GM23338 (cell line): Measurements from ENCODE around the gene CNRIP1. TPM values are rescaled to one million over a fixed set of nuclear protein-coding genes. Genes with fewer than 3 reads are reported as not detected.

Experiments used
- ATAC-seq: fragments of 200-7000 bp; cut with Tn5 transposase; 3 replicates; pipeline ENCODE4 v1.9.1; 2020
- DNase-seq: peaks from one replicate; pipeline ENCODE4 v3.0.0-alpha.2; 2015; ENCODE audit warnings: low spot score
- H2AFZ ChIP-seq: fragments of 200-600 bp; sonication (generic); 2 replicates; pipeline ENCODE4 v1.8.0; 2016; ENCODE audit warnings: antibody characterized with exemption, mild to moderate bottlenecking, moderate library complexity
- H3F3A ChIP-seq: fragments of 200-600 bp; sonication (generic); replicated peaks from 2 replicates; pipeline ENCODE4 v1.8.0; 2017; ENCODE audit warnings: antibody characterized with exemption, mixed run types, low read depth
- H3K27ac ChIP-seq: fragments of 200-600 bp; sonication (generic); 2 replicates; pipeline ENCODE4 v1.6.1; 2016; ENCODE audit warnings: low read depth
- H3K27me3 ChIP-seq: fragments of 200-600 bp; sonication (generic); 2 replicates; pipeline ENCODE4 v1.8.0; 2016; ENCODE audit warnings: mild to moderate bottlenecking, mixed run types, moderate library complexity; ENCODE audit not compliant: insufficient read depth
- H3K36me3 ChIP-seq: fragments of 200-600 bp; sonication (generic); 2 replicates; pipeline ENCODE4 v1.8.0; 2016; ENCODE audit warnings: mild to moderate bottlenecking; ENCODE audit not compliant: insufficient read depth
- H3K4me1 ChIP-seq: fragments of 200-600 bp; sonication (generic); 2 replicates; pipeline ENCODE4 v1.8.0; 2016; ENCODE audit warnings: mild to moderate bottlenecking, moderate library complexity; ENCODE audit not compliant: insufficient read depth
- H3K4me2 ChIP-seq: fragments of 200-600 bp; sonication (generic); 2 replicates; pipeline ENCODE4 v1.7.1; 2017; ENCODE audit warnings: mixed run types
- H3K4me3 ChIP-seq: fragments of 200-600 bp; sonication (generic); 2 replicates; pipeline ENCODE4 v1.6.1; 2016; ENCODE audit warnings: mixed run types
- H3K79me2 ChIP-seq: fragments of 200-600 bp; sonication (generic); replicated peaks from 2 replicates; pipeline ENCODE4 v1.8.0; 2017; ENCODE audit warnings: mild to moderate bottlenecking; ENCODE audit not compliant: insufficient read depth
- H3K9me2 ChIP-seq: fragments of 200-600 bp; sonication (generic); 2 replicates; pipeline ENCODE4 v1.8.0; 2017; ENCODE audit not compliant: insufficient read depth
- H4K20me1 ChIP-seq: fragments of 200-600 bp; sonication (generic); replicated peaks from 2 replicates; pipeline ENCODE4 v1.8.0; 2017; ENCODE audit warnings: mild to moderate bottlenecking; ENCODE audit not compliant: insufficient read depth
- H3K27ac Mint-ChIP-seq: 2 replicates; pipeline ENCODE4 v1.8.0; 2020; ENCODE audit warnings: inconsistent platforms, mild to moderate bottlenecking, moderate library complexity, mixed read lengths
- H3K27me3 Mint-ChIP-seq: 3 replicates; pipeline ENCODE4 v1.8.0; 2022; ENCODE audit warnings: low read depth, mild to moderate bottlenecking, moderate library complexity, mixed read lengths, inconsistent platforms; ENCODE audit not compliant: insufficient read depth, poor library complexity
- H3K36me3 Mint-ChIP-seq: 3 replicates; pipeline ENCODE4 v1.8.0; 2021; ENCODE audit warnings: low read depth, mild to moderate bottlenecking, inconsistent platforms, moderate library complexity, mixed read lengths
- H3K4me1 Mint-ChIP-seq: 3 replicates; pipeline ENCODE4 v1.8.0; 2020; ENCODE audit warnings: mild to moderate bottlenecking, inconsistent platforms, mixed read lengths
- H3K4me3 Mint-ChIP-seq: 3 replicates; pipeline ENCODE4 v1.8.0; 2021; ENCODE audit warnings: moderate library complexity, mild to moderate bottlenecking, inconsistent platforms, mixed read lengths
- H3K9me3 Mint-ChIP-seq: 3 replicates; pipeline ENCODE4 v1.8.0; 2020; ENCODE audit warnings: moderate library complexity, mild to moderate bottlenecking, inconsistent platforms, mixed read lengths
- CREB1 ChIP-seq: fragments of 250-450 bp; sonication (Bioruptor Pico); IDR thresholded peaks from 2 replicates; pipeline ENCODE4 v1.5.0; 2020; ENCODE audit warnings: low read depth, mild to moderate bottlenecking, moderate library complexity
- ETS1 ChIP-seq: IDR thresholded peaks from 2 replicates; pipeline ENCODE4 v1.6.1; 2016; ENCODE audit warnings: antibody characterized with exemption
- EZH2 ChIP-seq: fragments of 200-600 bp; sonication (generic); IDR thresholded peaks from one replicate; pipeline ENCODE4 v1.8.0; 2017; ENCODE audit warnings: antibody characterized with exemption, mild to moderate bottlenecking, low read depth; ENCODE audit not compliant: unreplicated experiment
- JUNB ChIP-seq: IDR thresholded peaks from one replicate; pipeline ENCODE4 v1.6.1; 2016; ENCODE audit warnings: antibody characterized with exemption; ENCODE audit not compliant: unreplicated experiment
- POLR2AphosphoS5 ChIP-seq: IDR thresholded peaks from 2 replicates; pipeline ENCODE4 v1.6.1; 2016; ENCODE audit warnings: antibody characterized with exemption, low read depth
- REST ChIP-seq: IDR thresholded peaks from one replicate; pipeline ENCODE4 v1.6.1; 2018; ENCODE audit warnings: antibody characterized with exemption; ENCODE audit not compliant: unreplicated experiment
- ZNF331 ChIP-seq: fragments of 250-450 bp; sonication (Bioruptor Pico); IDR thresholded peaks from 2 replicates; pipeline ENCODE4 v1.5.0; 2020; ENCODE audit warnings: low read depth, mild to moderate bottlenecking, moderate library complexity
- polyA plus RNA-seq: library from polyadenylated mRNA; unstranded; fragments of >200 nt; fragmentation: Nextera tagmentation; extraction: Ambion mirVana; gene quantifications from 2 replicates; pipeline ENCODE4 v1.2.1, GENCODE V29; 2016
- total RNA-seq: library from RNA; depleted of rRNA; stranded (reverse); fragments of >200 nt; shearing (Covaris generic); gene quantifications from 2 replicates; pipeline ENCODE4 v1.2.3, GENCODE V29; 2014

CNRIP1 gene
- total and polyA plus RNA-seq, 2 experiments from 2014 or later: 5.9 to 6.9 TPM

- Mint-ChIP-seq H3K4me1 (peaks cover 6% of the 10 kb centered on the region; the same call in 2 of the 3 replicates), H3K27ac (no peak overlapping the region), H3K4me3 (peak overlapping the region; percentile 88), H3K27me3 (peaks cover 37% of the 10 kb centered on the region), H3K9me3 (no peaks in the 10 kb centered on the region), H3K36me3 (no peaks in the 10 kb centered on the region)
- H3K27ac ChIP-seq: no peak overlapping the region
- TF ChIP-seq EZH2 (peak; percentile 47), CREB1 (no peak), JUNB (no peak)
- peak overlapping the region; percentile 100 for H2AFZ ChIP-seq
- H3K79me2 ChIP-seq: no peaks in the 10 kb centered on the region
- H3K4me3 ChIP-seq: peak overlapping the region; percentile 81
- no peaks in the 10 kb centered on the region for H4K20me1 ChIP-seq
- no peaks in the 10 kb centered on the region for H3K36me3 ChIP-seq
- ATAC-seq: peak; percentile 32
- no peaks in the 10 kb centered on the region for H3F3A ChIP-seq
- H3K27me3 ChIP-seq: peaks cover 48% of the 10 kb centered on the region
- H3K4me1 ChIP-seq: peaks cover 8% of the 10 kb centered on the region
- H3K4me2 ChIP-seq: peak overlapping the region; percentile 97
- DNase-seq: peak; percentile 23
- H3K9me2 ChIP-seq: no peaks in the 10 kb centered on the region
These were observed 1.5 kb downstream of the CNRIP1 start for GRCh38 chr2:68317971-68318913.

- Mint-ChIP-seq H3K36me3 (no peaks in the 10 kb centered on the region), H3K27ac (no peak overlapping the region), H3K27me3 (peaks cover 33% of the 10 kb centered on the region), H3K4me1 (peaks cover 6% of the 10 kb centered on the region; the same call in 2 of the 3 replicates), H3K4me3 (no peak overlapping the region), H3K9me3 (no peaks in the 10 kb centered on the region)
- Histone ChIP-seq H3K4me1 (peaks cover 8% of the 10 kb centered on the region), H3K4me3 (no peak overlapping the region), H3F3A (no peaks in the 10 kb centered on the region), H3K27me3 (peaks cover 45% of the 10 kb centered on the region), H2AFZ (no peak overlapping the region), H3K9me2 (no peaks in the 10 kb centered on the region), H3K79me2 (no peaks in the 10 kb centered on the region), H3K36me3 (no peaks in the 10 kb centered on the region), H4K20me1 (no peaks in the 10 kb centered on the region), H3K27ac (no peak overlapping the region), H3K4me2 (no peak overlapping the region)
- TF ChIP-seq POLR2AphosphoS5 (no peak), ZNF331 (CRISPR knock-in tag) (no peak), ETS1 (no peak)
- peak; percentile 9 for DNase-seq
- ATAC-seq: no peak
These were observed 3.6 kb downstream of the CNRIP1 start for GRCh38 chr2:68316111-68316510.

DNA sequence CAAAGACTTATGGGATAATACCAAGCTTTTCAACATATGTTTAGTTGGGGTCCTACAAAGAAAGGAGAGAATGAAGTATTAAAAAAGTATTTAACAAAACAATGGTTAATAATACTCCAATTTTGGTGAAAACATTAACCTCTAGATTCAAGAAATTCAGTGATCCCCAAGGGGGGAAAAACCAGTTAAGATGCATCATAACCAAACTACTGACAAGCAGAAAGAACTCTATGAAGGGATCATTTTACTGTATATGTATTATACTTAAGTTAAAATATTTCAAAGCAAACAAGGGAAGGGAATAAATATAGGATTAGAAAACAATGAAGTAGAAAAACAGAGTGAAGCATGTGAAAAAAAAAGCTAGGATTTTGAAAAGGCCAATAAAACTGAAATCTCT is 8.7 kb downstream of the CNRIP1 start:
- Histone ChIP-seq H3K27me3 (no peaks in the 10 kb centered on the region), H3K4me2 (no peak overlapping the region), H4K20me1 (no peaks in the 10 kb centered on the region), H3K4me1 (no peaks in the 10 kb centered on the region), H3K27ac (no peak overlapping the region), H3K4me3 (no peak overlapping the region), H3K79me2 (no peaks in the 10 kb centered on the region), H2AFZ (no peak overlapping the region), H3F3A (no peaks in the 10 kb centered on the region), H3K9me2 (no peaks in the 10 kb centered on the region), H3K36me3 (no peaks in the 10 kb centered on the region)
- no peak for TF ChIP-seq ETS1
- no peak for TF ChIP-seq REST
- Mint-ChIP-seq H3K36me3 (no peaks in the 10 kb centered on the region), H3K9me3 (no peaks in the 10 kb centered on the region), H3K27ac (no peak overlapping the region), H3K4me1 (no peaks in the 10 kb centered on the region), H3K27me3 (no peaks in the 10 kb centered on the region), H3K4me3 (no peak overlapping the region)
- ATAC-seq (no peak), DNase-seq (no peak)
